GM20431 (cell line): ENCODE data around the gene AP5S1.
"Not testable (repeated sequence)": the region's sequence is repeated elsewhere in the genome, so short reads cannot be mapped to it uniquely, and the experiment has no call there.

ENCODE experiments used
- in situ Hi-C: fragments of 300-500 bp; cut with MseI, MboI; formaldehyde crosslinking; loops from one replicate; pipeline ENCODE4 v1.15.0; 2020; ENCODE audit warnings: low sequenced_read_pairs; ENCODE audit not compliant: unreplicated experiment

The AP5S1 gene

GRCh38 chr20:3808544-3808943 is 11.8 kb upstream of the AP5S1 start:
- in situ Hi-C loops: no loop called here

DNA sequence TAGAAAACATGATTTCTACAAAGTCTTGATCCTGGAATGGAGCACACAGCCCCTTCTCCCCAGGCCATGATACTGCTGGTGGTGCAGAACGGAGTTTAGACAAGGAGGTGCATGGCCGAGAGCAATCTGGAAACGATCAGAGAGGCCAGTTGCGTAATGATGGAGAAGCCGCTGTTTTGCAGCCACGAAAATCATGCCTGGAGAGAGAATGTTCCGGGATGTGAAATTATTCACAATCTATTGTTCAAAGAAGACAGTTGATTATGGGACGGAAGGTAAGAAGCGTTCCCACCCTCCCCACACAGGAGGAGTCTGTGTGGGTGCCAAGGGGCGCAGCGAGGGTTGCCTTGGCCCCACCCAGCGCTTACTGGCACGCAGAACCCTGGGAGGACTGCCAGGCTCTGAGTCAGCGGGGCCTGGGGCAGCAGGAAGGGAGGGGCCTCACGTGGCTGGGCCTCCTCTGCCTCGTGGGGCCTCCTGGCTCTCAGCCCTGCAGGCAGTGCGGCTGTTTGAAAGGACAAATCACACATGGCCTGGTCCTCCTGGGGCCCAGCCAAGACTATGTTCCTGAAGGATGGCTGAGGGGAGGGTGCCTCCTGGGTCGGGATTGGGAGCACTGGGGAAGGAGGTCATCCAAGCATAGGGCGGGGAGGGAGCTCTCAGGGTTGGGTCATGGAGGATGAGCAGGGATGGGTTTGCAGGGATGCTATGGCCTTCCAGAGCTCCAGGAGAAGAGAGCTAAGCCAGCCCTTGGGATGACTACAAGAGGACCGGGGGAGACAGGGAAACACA is 8.7 kb upstream of the AP5S1 start:
- in situ Hi-C loops: no loop called here

GRCh38 chr20:3812259-3812681 is 8.1 kb upstream of the AP5S1 start:
- in situ Hi-C loops: no loop called here

- in situ Hi-C loops: no loop called here
Observed at GRCh38 chr20:3812975-3813847, 7.1 kb upstream of the AP5S1 start.

GRCh38 chr20:3813848-3814581 is 6.3 kb upstream of the AP5S1 start:
- in situ Hi-C loops: no loop called here

DNA sequence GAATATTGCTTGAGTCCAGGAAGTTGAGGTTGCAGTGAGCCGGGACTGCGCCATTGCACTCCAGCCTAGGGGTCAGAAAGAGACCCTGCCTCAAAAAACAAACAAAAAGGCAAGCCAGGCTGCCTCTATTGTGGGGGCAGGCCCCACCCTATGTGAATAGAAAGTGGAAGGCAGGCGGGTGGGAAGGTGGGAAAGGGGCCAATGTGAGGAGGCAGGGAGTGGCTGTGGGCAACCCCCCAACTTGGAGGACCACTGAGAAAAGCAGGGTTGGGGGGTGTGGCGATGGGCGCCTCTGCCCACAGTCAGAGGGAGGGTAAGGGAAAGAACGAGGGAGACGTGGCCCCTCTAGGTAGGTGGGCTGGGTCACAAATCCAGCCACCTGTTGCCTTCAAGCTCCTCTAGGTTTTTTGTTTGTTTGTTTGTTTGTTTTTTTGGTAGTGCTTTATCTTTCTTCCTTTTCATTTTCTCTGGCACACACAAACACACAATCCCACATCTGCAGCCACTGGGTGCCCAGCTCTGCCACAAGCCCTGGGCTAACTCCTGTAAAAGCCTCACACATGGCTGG is 5.3 kb upstream of the AP5S1 start:
- in situ Hi-C loops: no loop called here

- in situ Hi-C loops: no loop called here
Observed at GRCh38 chr20:3815703-3816315, 4.5 kb upstream of the AP5S1 start.

- in situ Hi-C loops: no loop called here
Observed at GRCh38 chr20:3818155-3819151, 1.9 kb upstream of the AP5S1 start.

DNA sequence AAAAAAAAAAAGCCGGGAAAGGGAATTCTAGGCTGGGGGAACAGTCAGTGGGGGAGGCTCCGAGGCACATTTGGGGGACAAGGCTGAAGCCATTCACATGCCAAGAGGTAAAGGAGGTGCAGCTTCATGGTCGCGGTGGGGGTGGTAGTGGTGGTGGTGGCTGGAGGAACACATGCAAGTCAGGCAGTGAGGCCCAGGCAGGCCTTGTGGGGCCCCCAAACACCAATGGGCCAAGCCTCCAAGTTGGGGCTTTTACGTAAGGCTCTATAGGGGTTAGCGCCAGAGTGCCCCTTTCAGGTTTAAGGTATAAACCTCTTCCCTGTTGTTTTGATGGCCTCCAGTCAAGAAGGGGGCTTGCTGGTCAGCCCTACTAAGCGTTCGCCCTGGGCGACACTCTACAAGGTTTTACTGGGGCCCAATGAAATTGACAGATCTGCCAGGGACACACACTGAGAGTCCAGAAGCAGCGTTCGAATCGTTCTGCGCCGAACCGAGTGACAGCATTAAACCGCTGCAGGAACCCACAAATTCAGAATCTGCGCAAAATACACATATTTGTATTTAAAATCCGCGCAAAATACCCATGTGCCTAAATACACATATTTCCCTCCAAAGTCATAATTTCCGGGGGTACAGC is 818 bp upstream of the AP5S1 start:
- in situ Hi-C loops: no loop called here

DNA sequence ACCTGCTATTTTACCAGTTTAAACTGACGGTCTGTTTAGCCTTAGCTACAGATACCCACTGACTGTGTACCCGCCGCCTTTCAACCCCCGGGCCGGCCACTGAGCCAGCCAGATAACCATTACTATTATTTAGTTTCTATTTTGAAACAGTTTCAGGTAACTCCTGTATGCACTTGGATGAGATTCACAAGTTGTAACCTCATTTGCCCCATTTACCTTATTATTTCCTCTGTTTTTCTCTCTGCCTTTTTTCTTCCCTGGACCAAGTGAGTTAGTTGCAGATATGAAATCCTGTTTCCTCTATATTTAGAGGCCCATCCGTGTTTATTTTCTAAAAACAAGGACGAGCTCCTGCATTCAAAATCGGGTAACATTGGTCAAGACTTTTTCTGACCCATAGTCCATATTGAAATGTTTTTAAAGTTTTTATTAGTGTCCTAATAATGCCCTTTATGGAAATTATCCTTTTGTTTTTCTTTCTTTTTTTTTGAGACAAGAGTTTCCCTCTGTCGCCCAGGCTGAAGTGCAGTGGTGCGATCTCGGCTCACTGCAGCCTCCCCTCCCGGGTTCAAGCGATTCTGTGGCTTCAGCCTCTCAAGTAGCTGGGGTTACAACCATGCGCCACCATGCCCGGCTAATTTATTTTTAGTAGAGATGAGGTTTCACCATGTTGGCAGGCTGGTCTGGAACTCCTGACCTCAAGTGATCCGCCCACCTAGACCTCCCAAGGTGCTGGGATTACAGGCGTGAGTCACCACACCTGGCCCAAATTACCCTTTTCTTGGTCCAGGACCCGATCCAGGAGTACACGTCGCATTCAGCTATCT is 767 bp downstream of the AP5S1 start:
- in situ Hi-C loops: no loop called here

GRCh38 chr20:3821996-3822395 is 1.6 kb downstream of the AP5S1 start:
- in situ Hi-C loops: no loop called here

- in situ Hi-C loops: no loop called here
Observed at GRCh38 chr20:3823881-3824280, 3.5 kb downstream of the AP5S1 start.

DNA sequence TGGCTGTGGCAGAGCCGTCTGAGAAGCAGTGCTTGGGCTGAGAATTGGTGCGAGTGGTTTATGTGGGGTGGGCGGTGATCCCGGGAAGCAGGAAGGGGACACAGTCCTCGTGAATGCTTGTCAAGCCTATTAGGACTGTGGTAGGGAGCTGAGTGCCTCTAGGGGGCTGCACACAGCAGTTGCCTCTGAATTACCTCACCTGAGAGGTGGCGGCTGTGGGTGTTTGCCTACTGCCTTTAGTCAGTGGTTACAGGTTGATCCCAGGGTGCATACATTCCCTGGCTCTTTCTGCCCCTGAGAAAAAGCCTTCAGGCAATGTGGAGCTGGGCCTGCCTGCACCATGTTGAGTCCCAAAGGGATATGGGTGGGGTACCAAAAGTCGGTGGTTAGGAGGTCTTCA is 5.2 kb downstream of the AP5S1 start:
- in situ Hi-C loops: no loop called here

GRCh38 chr20:3826420-3826819 is 6.1 kb downstream of the AP5S1 start:
- in situ Hi-C loops: no loop called here

DNA sequence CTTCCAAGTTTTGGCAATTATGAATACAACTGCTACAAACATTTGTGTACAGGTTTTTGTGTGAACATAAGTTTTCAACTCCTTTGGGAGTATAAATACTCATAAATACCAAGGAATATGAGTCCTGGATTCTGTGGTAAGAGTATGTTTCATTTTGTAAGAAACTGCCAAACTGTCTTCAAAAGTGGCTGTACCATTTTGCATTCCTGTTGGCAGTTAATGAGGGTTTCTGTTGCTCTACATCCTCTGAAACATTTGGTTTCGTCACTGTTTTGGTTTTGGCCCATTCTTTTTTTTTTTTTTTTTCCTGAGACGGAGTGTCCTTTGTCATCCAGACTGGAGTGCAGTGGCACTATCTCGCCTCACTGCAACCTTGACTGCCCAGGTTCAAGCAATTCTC is 8.5 kb downstream of the AP5S1 start:
- in situ Hi-C loops: no loop called here

- in situ Hi-C loops: not testable (repeated sequence)
Observed at GRCh38 chr20:3829891-3830290, 9.5 kb downstream of the AP5S1 start.

- in situ Hi-C loops: no loop called here
Observed at GRCh38 chr20:3836132-3836531, 15.8 kb downstream of the AP5S1 start.
